GM23338 (cell line): Measurements from ENCODE around the gene ASB2. TPM values are rescaled to one million over a fixed set of nuclear protein-coding genes. Genes with fewer than 3 reads are reported as not detected.

ENCODE experiments used
- ATAC-seq: fragments of 200-7000 bp; cut with Tn5 transposase; 3 replicates; pipeline ENCODE4 v1.9.1; 2020
- DNase-seq: peaks from one replicate; pipeline ENCODE4 v3.0.0-alpha.2; 2015; ENCODE audit warnings: low spot score
- H2AFZ ChIP-seq: fragments of 200-600 bp; sonication (generic); 2 replicates; pipeline ENCODE4 v1.8.0; 2016; ENCODE audit warnings: antibody characterized with exemption, mild to moderate bottlenecking, moderate library complexity
- H3F3A ChIP-seq: fragments of 200-600 bp; sonication (generic); replicated peaks from 2 replicates; pipeline ENCODE4 v1.8.0; 2017; ENCODE audit warnings: antibody characterized with exemption, mixed run types, low read depth
- H3K27ac ChIP-seq: fragments of 200-600 bp; sonication (generic); 2 replicates; pipeline ENCODE4 v1.6.1; 2016; ENCODE audit warnings: low read depth
- H3K27me3 ChIP-seq: fragments of 200-600 bp; sonication (generic); 2 replicates; pipeline ENCODE4 v1.8.0; 2016; ENCODE audit warnings: mild to moderate bottlenecking, mixed run types, moderate library complexity; ENCODE audit not compliant: insufficient read depth
- H3K36me3 ChIP-seq: fragments of 200-600 bp; sonication (generic); 2 replicates; pipeline ENCODE4 v1.8.0; 2016; ENCODE audit warnings: mild to moderate bottlenecking; ENCODE audit not compliant: insufficient read depth
- H3K4me1 ChIP-seq: fragments of 200-600 bp; sonication (generic); 2 replicates; pipeline ENCODE4 v1.8.0; 2016; ENCODE audit warnings: mild to moderate bottlenecking, moderate library complexity; ENCODE audit not compliant: insufficient read depth
- H3K4me2 ChIP-seq: fragments of 200-600 bp; sonication (generic); 2 replicates; pipeline ENCODE4 v1.7.1; 2017; ENCODE audit warnings: mixed run types
- H3K4me3 ChIP-seq: fragments of 200-600 bp; sonication (generic); 2 replicates; pipeline ENCODE4 v1.6.1; 2016; ENCODE audit warnings: mixed run types
- H3K79me2 ChIP-seq: fragments of 200-600 bp; sonication (generic); replicated peaks from 2 replicates; pipeline ENCODE4 v1.8.0; 2017; ENCODE audit warnings: mild to moderate bottlenecking; ENCODE audit not compliant: insufficient read depth
- H3K9me2 ChIP-seq: fragments of 200-600 bp; sonication (generic); 2 replicates; pipeline ENCODE4 v1.8.0; 2017; ENCODE audit not compliant: insufficient read depth
- H4K20me1 ChIP-seq: fragments of 200-600 bp; sonication (generic); replicated peaks from 2 replicates; pipeline ENCODE4 v1.8.0; 2017; ENCODE audit warnings: mild to moderate bottlenecking; ENCODE audit not compliant: insufficient read depth
- H3K27ac Mint-ChIP-seq: 2 replicates; pipeline ENCODE4 v1.8.0; 2020; ENCODE audit warnings: inconsistent platforms, mild to moderate bottlenecking, moderate library complexity, mixed read lengths
- H3K27me3 Mint-ChIP-seq: 3 replicates; pipeline ENCODE4 v1.8.0; 2022; ENCODE audit warnings: low read depth, mild to moderate bottlenecking, moderate library complexity, mixed read lengths, inconsistent platforms; ENCODE audit not compliant: insufficient read depth, poor library complexity
- H3K36me3 Mint-ChIP-seq: 3 replicates; pipeline ENCODE4 v1.8.0; 2021; ENCODE audit warnings: low read depth, mild to moderate bottlenecking, inconsistent platforms, moderate library complexity, mixed read lengths
- H3K4me1 Mint-ChIP-seq: 3 replicates; pipeline ENCODE4 v1.8.0; 2020; ENCODE audit warnings: mild to moderate bottlenecking, inconsistent platforms, mixed read lengths
- H3K4me3 Mint-ChIP-seq: 3 replicates; pipeline ENCODE4 v1.8.0; 2021; ENCODE audit warnings: moderate library complexity, mild to moderate bottlenecking, inconsistent platforms, mixed read lengths
- H3K9me3 Mint-ChIP-seq: 3 replicates; pipeline ENCODE4 v1.8.0; 2020; ENCODE audit warnings: moderate library complexity, mild to moderate bottlenecking, inconsistent platforms, mixed read lengths
- CREB1 ChIP-seq: fragments of 250-450 bp; sonication (Bioruptor Pico); IDR thresholded peaks from 2 replicates; pipeline ENCODE4 v1.5.0; 2020; ENCODE audit warnings: low read depth, mild to moderate bottlenecking, moderate library complexity
- EZH2 ChIP-seq: fragments of 200-600 bp; sonication (generic); IDR thresholded peaks from one replicate; pipeline ENCODE4 v1.8.0; 2017; ENCODE audit warnings: antibody characterized with exemption, mild to moderate bottlenecking, low read depth; ENCODE audit not compliant: unreplicated experiment
- EZH2phosphoT487 ChIP-seq: fragments of 200-600 bp; sonication (generic); IDR thresholded peaks from one replicate; pipeline ENCODE4 v1.8.1; 2018; ENCODE audit warnings: antibody characterized with exemption; ENCODE audit not compliant: unreplicated experiment
- NANOG ChIP-seq: IDR thresholded peaks from 2 replicates; pipeline ENCODE4 v1.6.1; 2016; ENCODE audit warnings: antibody characterized with exemption, borderline replicate concordance
- POLR2AphosphoS5 ChIP-seq: IDR thresholded peaks from 2 replicates; pipeline ENCODE4 v1.6.1; 2016; ENCODE audit warnings: antibody characterized with exemption, low read depth
- STAT1 ChIP-seq: IDR thresholded peaks from one replicate; pipeline ENCODE4 v1.6.1; 2016; ENCODE audit warnings: antibody characterized with exemption; ENCODE audit not compliant: unreplicated experiment
- ZNF331 ChIP-seq: fragments of 250-450 bp; sonication (Bioruptor Pico); IDR thresholded peaks from 2 replicates; pipeline ENCODE4 v1.5.0; 2020; ENCODE audit warnings: low read depth, mild to moderate bottlenecking, moderate library complexity
- polyA plus RNA-seq: library from polyadenylated mRNA; unstranded; fragments of >200 nt; fragmentation: Nextera tagmentation; extraction: Ambion mirVana; gene quantifications from 2 replicates; pipeline ENCODE4 v1.2.1, GENCODE V29; 2016
- total RNA-seq: library from RNA; depleted of rRNA; stranded (reverse); fragments of >200 nt; shearing (Covaris generic); gene quantifications from 2 replicates; pipeline ENCODE4 v1.2.3, GENCODE V29; 2014
- TF ChIP-seq, protein P1 (sequence below), 2 experiments: fragments of 200-600 bp in 1 of 2; sonication (generic) in 1 of 2; conservative IDR thresholded peaks; 2 replicates each; pipeline versions ENCODE4 v1.5.1 to v1.6.1; 2016 to 2017; ENCODE audit warnings: antibody characterized with exemption in 2 of 2, low read depth in 2 of 2, mild to moderate bottlenecking in 2 of 2, moderate library complexity in 1 of 2
- TF ChIP-seq, protein P2 (sequence below): IDR thresholded peaks from 2 replicates; pipeline ENCODE4 v1.6.1; 2016; ENCODE audit warnings: antibody characterized with exemption
- TF ChIP-seq, protein P3 (sequence below): IDR thresholded peaks from one replicate; pipeline ENCODE4 v1.6.1; 2018; ENCODE audit warnings: antibody characterized with exemption; ENCODE audit not compliant: unreplicated experiment
- TF ChIP-seq, protein P4 (sequence below): fragments of 250-450 bp; sonication (Bioruptor Pico); IDR thresholded peaks from 2 replicates; pipeline ENCODE4 v1.5.0; 2020; ENCODE audit warnings: mild to moderate bottlenecking, moderate library complexity

ASB2 gene
- total and polyA plus RNA-seq, 2 experiments from 2014 or later = 1.2 to 1.7 TPM

DNA sequence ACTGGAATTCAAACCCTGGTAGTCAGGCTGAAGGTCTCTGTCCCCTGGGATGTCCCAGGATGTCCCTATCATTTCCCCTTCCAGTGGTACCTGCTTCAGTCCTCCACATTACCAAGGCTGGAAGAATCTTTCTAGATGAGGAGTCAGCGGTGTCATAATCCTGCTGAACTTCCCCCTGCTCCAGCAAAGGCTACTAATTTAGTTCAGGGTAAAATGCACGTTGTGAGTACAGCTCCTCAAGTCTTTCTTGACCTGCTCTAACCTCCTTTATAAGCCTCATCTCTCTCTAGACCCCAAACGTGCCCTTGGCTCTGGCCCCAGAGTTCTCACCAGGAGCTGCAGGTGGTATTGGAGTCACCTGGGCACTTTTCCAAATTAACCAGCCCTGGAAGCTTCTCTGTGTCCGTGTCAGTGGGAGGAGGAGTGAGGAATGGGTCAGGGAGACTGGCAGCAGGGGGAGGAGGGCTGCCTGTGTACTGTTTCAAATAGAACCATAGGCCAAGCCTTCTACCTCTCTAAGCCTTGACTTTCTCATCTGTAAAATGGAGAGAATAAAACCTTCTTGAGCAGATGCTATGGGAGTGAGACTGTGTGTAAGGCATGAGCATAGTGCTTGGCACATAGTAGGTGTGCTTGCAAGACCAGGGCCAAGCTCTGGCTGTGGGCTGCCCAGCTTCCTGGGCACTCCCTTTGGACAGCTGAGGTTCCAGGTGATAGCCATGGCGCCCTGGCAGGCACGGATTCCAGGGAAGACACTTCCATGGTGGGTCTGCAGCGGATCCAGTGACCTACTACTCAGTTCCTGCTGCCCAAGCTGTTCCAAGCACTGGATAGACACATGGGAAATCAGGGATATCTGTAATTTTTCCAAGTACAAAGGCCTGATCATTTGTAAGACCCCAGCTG lies 24.5 kb downstream of the ASB2 start:
- no peaks in the 10 kb centered on the region for H3F3A ChIP-seq
- H3K27ac Mint-ChIP-seq = no peak overlapping the region
- ATAC-seq (no peak), DNase-seq (no peak)
- H3K27ac ChIP-seq = no peak overlapping the region
- H2AFZ ChIP-seq = no peak overlapping the region
- no peaks in the 10 kb centered on the region for H3K79me2 ChIP-seq
- H3K9me3 Mint-ChIP-seq = no peaks in the 10 kb centered on the region
- H3K27me3 Mint-ChIP-seq = peaks cover 5% of the 10 kb centered on the region
- H3K4me1 ChIP-seq = no peaks in the 10 kb centered on the region
- no peaks in the 10 kb centered on the region for H3K27me3 ChIP-seq
- H3K4me3 ChIP-seq = no peak overlapping the region
- TF ChIP-seq CREB1 (CRISPR knock-in tag) (no peak), POLR2AphosphoS5 (no peak), NANOG (no peak), ZNF331 (CRISPR knock-in tag) (no peak), STAT1 (no peak), EZH2 (no peak), EZH2phosphoT487 (no peak)
- TF ChIP-seq, protein P1, sequence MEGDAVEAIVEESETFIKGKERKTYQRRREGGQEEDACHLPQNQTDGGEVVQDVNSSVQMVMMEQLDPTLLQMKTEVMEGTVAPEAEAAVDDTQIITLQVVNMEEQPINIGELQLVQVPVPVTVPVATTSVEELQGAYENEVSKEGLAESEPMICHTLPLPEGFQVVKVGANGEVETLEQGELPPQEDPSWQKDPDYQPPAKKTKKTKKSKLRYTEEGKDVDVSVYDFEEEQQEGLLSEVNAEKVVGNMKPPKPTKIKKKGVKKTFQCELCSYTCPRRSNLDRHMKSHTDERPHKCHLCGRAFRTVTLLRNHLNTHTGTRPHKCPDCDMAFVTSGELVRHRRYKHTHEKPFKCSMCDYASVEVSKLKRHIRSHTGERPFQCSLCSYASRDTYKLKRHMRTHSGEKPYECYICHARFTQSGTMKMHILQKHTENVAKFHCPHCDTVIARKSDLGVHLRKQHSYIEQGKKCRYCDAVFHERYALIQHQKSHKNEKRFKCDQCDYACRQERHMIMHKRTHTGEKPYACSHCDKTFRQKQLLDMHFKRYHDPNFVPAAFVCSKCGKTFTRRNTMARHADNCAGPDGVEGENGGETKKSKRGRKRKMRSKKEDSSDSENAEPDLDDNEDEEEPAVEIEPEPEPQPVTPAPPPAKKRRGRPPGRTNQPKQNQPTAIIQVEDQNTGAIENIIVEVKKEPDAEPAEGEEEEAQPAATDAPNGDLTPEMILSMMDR (conservative IDR thresholded peaks at IDR 0.05; ENCODE audit: low read depth in 2 of 2) = no peak
- TF ChIP-seq, protein P2, sequence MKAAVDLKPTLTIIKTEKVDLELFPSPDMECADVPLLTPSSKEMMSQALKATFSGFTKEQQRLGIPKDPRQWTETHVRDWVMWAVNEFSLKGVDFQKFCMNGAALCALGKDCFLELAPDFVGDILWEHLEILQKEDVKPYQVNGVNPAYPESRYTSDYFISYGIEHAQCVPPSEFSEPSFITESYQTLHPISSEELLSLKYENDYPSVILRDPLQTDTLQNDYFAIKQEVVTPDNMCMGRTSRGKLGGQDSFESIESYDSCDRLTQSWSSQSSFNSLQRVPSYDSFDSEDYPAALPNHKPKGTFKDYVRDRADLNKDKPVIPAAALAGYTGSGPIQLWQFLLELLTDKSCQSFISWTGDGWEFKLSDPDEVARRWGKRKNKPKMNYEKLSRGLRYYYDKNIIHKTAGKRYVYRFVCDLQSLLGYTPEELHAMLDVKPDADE = no peak
- TF ChIP-seq, protein P3, sequence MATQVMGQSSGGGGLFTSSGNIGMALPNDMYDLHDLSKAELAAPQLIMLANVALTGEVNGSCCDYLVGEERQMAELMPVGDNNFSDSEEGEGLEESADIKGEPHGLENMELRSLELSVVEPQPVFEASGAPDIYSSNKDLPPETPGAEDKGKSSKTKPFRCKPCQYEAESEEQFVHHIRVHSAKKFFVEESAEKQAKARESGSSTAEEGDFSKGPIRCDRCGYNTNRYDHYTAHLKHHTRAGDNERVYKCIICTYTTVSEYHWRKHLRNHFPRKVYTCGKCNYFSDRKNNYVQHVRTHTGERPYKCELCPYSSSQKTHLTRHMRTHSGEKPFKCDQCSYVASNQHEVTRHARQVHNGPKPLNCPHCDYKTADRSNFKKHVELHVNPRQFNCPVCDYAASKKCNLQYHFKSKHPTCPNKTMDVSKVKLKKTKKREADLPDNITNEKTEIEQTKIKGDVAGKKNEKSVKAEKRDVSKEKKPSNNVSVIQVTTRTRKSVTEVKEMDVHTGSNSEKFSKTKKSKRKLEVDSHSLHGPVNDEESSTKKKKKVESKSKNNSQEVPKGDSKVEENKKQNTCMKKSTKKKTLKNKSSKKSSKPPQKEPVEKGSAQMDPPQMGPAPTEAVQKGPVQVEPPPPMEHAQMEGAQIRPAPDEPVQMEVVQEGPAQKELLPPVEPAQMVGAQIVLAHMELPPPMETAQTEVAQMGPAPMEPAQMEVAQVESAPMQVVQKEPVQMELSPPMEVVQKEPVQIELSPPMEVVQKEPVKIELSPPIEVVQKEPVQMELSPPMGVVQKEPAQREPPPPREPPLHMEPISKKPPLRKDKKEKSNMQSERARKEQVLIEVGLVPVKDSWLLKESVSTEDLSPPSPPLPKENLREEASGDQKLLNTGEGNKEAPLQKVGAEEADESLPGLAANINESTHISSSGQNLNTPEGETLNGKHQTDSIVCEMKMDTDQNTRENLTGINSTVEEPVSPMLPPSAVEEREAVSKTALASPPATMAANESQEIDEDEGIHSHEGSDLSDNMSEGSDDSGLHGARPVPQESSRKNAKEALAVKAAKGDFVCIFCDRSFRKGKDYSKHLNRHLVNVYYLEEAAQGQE = no peak
- TF ChIP-seq, protein P4, sequence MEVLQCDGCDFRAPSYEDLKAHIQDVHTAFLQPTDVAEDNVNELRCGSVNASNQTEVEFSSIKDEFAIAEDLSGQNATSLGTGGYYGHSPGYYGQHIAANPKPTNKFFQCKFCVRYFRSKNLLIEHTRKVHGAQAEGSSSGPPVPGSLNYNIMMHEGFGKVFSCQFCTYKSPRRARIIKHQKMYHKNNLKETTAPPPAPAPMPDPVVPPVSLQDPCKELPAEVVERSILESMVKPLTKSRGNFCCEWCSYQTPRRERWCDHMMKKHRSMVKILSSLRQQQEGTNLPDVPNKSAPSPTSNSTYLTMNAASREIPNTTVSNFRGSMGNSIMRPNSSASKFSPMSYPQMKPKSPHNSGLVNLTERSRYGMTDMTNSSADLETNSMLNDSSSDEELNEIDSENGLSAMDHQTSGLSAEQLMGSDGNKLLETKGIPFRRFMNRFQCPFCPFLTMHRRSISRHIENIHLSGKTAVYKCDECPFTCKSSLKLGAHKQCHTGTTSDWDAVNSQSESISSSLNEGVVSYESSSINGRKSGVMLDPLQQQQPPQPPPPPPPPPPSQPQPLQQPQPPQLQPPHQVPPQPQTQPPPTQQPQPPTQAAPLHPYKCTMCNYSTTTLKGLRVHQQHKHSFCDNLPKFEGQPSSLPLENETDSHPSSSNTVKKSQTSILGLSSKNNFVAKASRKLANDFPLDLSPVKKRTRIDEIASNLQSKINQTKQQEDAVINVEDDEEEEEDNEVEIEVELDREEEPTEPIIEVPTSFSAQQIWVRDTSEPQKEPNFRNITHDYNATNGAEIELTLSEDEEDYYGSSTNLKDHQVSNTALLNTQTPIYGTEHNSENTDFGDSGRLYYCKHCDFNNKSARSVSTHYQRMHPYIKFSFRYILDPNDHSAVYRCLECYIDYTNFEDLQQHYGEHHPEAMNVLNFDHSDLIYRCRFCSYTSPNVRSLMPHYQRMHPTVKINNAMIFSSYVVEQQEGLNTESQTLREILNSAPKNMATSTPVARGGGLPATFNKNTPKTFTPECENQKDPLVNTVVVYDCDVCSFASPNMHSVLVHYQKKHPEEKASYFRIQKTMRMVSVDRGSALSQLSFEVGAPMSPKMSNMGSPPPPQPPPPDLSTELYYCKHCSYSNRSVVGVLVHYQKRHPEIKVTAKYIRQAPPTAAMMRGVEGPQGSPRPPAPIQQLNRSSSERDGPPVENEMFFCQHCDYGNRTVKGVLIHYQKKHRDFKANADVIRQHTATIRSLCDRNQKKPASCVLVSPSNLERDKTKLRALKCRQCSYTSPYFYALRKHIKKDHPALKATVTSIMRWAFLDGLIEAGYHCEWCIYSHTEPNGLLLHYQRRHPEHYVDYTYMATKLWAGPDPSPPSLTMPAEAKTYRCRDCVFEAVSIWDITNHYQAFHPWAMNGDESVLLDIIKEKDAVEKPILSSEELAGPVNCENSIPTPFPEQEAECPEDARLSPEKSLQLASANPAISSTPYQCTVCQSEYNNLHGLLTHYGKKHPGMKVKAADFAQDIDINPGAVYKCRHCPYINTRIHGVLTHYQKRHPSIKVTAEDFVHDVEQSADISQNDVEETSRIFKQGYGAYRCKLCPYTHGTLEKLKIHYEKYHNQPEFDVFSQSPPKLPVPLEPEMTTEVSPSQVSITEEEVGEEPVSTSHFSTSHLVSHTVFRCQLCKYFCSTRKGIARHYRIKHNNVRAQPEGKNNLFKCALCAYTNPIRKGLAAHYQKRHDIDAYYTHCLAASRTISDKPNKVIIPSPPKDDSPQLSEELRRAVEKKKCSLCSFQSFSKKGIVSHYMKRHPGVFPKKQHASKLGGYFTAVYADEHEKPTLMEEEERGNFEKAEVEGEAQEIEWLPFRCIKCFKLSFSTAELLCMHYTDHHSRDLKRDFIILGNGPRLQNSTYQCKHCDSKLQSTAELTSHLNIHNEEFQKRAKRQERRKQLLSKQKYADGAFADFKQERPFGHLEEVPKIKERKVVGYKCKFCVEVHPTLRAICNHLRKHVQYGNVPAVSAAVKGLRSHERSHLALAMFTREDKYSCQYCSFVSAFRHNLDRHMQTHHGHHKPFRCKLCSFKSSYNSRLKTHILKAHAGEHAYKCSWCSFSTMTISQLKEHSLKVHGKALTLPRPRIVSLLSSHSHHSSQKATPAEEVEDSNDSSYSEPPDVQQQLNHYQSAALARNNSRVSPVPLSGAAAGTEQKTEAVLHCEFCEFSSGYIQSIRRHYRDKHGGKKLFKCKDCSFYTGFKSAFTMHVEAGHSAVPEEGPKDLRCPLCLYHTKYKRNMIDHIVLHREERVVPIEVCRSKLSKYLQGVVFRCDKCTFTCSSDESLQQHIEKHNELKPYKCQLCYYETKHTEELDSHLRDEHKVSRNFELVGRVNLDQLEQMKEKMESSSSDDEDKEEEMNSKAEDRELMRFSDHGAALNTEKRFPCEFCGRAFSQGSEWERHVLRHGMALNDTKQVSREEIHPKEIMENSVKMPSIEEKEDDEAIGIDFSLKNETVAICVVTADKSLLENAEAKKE (CRISPR knock-in tag) = no peak
- H3K4me3 Mint-ChIP-seq = no peak overlapping the region
- no peaks in the 10 kb centered on the region for H3K9me2 ChIP-seq
- H3K4me1 Mint-ChIP-seq = peaks cover 20% of the 10 kb centered on the region
- no peaks in the 10 kb centered on the region for H4K20me1 ChIP-seq
- H3K4me2 ChIP-seq = no peak overlapping the region
- H3K36me3 ChIP-seq = no peaks in the 10 kb centered on the region
- no peaks in the 10 kb centered on the region for H3K36me3 Mint-ChIP-seq
